A549 treated with RU486 at 1 μM for 4 hours (cell line): ENCODE results near the gene EMSY. TPM values are rescaled to one million over a fixed set of nuclear protein-coding genes. Genes with fewer than 3 reads are reported as not detected.

ENCODE experiments used
- total RNA-seq: library from RNA; stranded (reverse); fragments of 200-300 nt; extraction: Qiagen RNA extraction; gene quantifications from 5 replicates; pipeline ENCODE4 v1.2.3, GENCODE V29; 2022; ENCODE audit warnings: low read depth

EMSY gene, protein sequence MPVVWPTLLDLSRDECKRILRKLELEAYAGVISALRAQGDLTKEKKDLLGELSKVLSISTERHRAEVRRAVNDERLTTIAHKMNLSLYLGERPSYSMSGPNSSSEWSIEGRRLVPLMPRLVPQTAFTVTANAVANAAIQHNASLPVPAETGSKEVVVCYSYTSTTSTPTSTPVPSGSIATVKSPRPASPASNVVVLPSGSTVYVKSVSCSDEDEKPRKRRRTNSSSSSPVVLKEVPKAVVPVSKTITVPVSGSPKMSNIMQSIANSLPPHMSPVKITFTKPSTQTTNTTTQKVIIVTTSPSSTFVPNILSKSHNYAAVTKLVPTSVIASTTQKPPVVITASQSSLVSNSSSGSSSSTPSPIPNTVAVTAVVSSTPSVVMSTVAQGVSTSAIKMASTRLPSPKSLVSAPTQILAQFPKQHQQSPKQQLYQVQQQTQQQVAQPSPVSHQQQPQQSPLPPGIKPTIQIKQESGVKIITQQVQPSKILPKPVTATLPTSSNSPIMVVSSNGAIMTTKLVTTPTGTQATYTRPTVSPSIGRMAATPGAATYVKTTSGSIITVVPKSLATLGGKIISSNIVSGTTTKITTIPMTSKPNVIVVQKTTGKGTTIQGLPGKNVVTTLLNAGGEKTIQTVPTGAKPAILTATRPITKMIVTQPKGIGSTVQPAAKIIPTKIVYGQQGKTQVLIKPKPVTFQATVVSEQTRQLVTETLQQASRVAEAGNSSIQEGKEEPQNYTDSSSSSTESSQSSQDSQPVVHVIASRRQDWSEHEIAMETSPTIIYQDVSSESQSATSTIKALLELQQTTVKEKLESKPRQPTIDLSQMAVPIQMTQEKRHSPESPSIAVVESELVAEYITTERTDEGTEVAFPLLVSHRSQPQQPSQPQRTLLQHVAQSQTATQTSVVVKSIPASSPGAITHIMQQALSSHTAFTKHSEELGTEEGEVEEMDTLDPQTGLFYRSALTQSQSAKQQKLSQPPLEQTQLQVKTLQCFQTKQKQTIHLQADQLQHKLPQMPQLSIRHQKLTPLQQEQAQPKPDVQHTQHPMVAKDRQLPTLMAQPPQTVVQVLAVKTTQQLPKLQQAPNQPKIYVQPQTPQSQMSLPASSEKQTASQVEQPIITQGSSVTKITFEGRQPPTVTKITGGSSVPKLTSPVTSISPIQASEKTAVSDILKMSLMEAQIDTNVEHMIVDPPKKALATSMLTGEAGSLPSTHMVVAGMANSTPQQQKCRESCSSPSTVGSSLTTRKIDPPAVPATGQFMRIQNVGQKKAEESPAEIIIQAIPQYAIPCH (N-terminal part only)
- 12.4 to 16.0 TPM (median 14.1 TPM) in 5 replicates for total RNA-seq

DNA sequence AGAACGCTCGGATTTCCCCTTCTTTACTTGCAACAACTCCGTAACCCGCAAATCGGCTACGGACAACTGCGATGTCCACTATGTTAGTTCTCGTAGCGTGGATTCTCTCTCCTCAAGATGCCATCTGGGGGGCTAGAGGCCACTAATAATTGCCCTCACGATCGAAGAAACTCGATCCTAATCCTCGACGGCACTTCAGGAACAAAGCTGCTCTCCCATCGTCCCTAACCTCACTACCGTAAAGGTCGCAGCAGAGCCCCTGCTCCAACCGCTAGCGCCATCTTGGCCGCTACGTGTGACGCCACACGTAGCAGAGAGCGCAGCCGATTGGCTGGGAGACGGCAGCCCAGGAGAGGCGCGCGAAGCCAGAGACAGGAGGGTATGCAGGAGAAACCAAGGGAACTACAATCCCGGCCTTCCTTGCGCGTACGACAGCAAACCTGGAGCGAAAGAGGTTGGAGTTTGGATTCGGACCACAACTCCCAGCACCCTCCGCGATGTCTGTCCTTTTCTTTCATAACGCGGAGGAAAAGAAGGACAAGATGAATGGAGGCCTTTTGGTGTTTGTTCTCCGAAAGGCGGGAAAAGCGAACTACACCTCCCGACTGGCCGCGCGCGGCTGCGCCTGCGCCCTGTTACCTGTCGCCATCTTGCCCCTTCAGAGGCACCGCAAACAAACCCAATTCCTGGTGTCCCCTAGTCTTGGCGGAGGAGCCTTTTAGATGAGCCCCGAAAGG lies at the start of gene EMSY:
Gene EMSY (plus strand): TSS at position 635 of the 737 bp plus-strand sequence. CDS start 1,921 bp downstream, outside the sequence.

Other genes starting within 250 kb of the EMSY start
- 1.1 to 1.6 TPM (median 1.1 TPM) in 5 replicates for gene WNT11, start 238.5 kb upstream of the EMSY start, total RNA-seq
- 21.7 to 52.2 TPM (median 49.1 TPM) in 5 replicates for gene THAP12, start 63.9 kb upstream of the EMSY start, total RNA-seq
- gene GVQW3, start 63.7 kb upstream of the EMSY start, total RNA-seq: 0.43 to 1.6 TPM (median 0.87 TPM) in 5 replicates
- 0.13 to 0.46 TPM (median 0.19 TPM) in 5 replicates for gene LRRC32, start 225.7 kb downstream of the EMSY start, total RNA-seq